ENCODE data around the gene RTF1.
"Not testable (repeated sequence)": the region's sequence is repeated elsewhere in the genome, so short reads cannot be mapped to it uniquely, and the experiment has no call there.

Gene RTF1

GRCh38 chr15:41416742-41417417, at the start of gene RTF1:
Gene RTF1 (plus strand): TSS chr15:41417095. CDS start chr15:41417116, 21 bp downstream.
- DNase-seq (ENCODE audit: low spot score), result peak; percentile 99

- peak; percentile 50 for DNase-seq (ENCODE audit: low spot score)
These were observed 49.5 kb upstream of the RTF1 start for GRCh38 chr15:41367418-41367817.

- DNase-seq (ENCODE audit: low spot score), result no peak
These were observed 38.9 kb upstream of the RTF1 start for GRCh38 chr15:41377978-41378377.

DNA sequence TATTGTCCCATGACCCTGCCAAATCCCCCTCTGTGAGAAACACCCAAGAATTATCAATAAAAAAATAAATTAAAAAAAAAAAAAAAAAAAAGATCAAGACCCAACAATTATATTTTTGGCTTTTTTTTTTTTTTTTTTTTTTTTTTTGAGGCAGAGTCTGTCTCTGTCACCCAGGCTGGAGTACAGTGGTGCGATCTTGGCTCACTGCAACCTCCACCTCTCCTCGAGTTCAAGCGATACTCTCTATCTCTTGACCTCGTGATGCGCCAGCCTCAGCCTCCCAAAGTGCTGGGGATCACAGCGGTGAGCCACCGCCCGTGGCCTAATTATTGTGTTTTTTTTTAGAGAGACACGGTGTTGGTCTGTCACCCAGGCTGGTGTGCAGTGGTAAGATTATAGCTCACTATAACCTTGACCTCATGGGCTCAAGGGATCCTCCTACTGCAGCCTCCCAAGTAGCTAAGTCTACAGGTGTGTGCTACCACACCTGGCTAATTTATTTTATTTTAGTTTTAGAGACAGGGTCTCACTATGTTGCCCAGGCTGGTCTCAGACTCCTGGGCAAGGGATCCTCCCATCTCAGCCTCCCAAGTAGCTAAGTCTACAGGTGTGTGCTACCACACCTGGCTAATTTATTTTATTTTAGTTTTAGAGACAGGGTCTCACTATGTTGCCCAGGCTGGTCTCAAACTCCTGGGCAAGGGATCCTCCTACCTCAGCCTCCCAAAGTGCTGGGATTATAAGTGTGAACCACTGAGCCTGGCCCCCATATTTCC, 32.7 kb upstream of the RTF1 start:
- DNase-seq (ENCODE audit: low spot score), result not testable (repeated sequence)

GRCh38 chr15:41387646-41388045, 29.2 kb upstream of the RTF1 start:
- DNase-seq (ENCODE audit: low spot score), result no peak

- no peak for DNase-seq (ENCODE audit: low spot score)
These were observed 24.2 kb upstream of the RTF1 start for GRCh38 chr15:41392659-41393058.

DNA sequence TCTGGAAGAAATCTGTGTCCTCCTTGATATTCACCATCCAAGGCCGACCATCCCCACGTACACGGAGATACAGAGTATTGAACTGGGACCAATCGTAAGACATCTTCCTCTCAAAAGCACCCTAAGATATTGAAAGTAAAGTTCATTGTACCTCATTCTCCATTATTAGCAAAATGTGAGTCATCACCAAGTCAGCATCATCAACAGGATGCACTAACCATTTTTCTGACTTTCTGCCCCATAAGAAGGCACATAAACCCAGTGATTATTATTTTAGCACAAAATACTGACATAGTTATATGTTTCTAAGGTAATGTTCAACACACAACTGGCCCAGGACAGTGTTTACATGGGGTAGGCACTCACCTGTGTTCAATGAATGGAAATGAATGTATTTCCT, 22.0 kb upstream of the RTF1 start:
- no peak for DNase-seq (ENCODE audit: low spot score)

- DNase-seq (ENCODE audit: low spot score), result no peak
These were observed 20.8 kb upstream of the RTF1 start for GRCh38 chr15:41396111-41396510.

GRCh38 chr15:41401904-41402267, 15.0 kb upstream of the RTF1 start:
- DNase-seq (ENCODE audit: low spot score), result no peak

DNA sequence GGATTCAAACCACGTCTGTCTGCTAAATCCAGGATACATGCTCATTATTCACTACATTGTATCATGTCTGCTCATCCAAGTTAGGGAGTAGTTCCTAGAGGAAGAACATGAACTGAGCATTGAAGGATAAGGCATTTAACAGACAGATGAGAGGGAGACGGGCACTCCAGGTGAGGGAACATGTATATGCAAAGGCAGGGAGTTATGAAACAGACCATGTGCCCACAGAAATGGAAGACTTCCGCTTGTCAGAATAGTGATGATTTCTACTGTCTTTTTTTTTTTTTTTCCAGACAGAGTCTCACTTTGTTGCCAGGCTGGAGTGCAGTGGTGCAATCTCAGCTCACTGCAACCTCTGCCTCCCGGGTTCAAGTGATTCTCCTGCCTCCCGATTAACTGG, 9.6 kb upstream of the RTF1 start:
- no peak for DNase-seq (ENCODE audit: low spot score)

GRCh38 chr15:41408234-41408641, 8.7 kb upstream of the RTF1 start:
- DNase-seq (ENCODE audit: low spot score), result peak; percentile 58

- no peak for DNase-seq (ENCODE audit: low spot score)
These were observed 5.9 kb upstream of the RTF1 start for GRCh38 chr15:41411031-41411430.

DNA sequence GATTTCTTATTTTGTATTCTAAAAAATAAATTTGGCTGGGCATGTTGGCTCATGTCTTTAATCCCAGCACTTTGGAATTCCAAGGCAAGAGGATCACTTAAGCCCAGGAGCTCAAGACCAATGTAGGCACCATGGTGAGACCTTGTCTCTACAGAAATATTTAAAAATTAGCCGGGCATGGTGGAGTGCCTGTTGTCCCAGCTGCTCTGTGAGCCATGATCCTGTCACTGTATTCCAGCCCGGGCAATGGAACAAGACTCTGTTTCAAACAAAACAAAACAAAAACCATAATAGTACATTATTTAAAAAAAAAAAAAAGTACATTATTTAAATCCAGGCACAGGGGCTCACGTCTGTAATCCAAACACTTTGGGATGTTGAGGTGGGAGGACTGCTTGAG, 5.5 kb upstream of the RTF1 start:
- no peak for DNase-seq (ENCODE audit: low spot score)

- DNase-seq (ENCODE audit: low spot score), result no peak
These were observed 660 bp upstream of the RTF1 start for GRCh38 chr15:41416128-41416741.

- peak; percentile 77 for DNase-seq (ENCODE audit: low spot score)
These were observed 712 bp downstream of the RTF1 start for GRCh38 chr15:41417418-41418195.

DNA sequence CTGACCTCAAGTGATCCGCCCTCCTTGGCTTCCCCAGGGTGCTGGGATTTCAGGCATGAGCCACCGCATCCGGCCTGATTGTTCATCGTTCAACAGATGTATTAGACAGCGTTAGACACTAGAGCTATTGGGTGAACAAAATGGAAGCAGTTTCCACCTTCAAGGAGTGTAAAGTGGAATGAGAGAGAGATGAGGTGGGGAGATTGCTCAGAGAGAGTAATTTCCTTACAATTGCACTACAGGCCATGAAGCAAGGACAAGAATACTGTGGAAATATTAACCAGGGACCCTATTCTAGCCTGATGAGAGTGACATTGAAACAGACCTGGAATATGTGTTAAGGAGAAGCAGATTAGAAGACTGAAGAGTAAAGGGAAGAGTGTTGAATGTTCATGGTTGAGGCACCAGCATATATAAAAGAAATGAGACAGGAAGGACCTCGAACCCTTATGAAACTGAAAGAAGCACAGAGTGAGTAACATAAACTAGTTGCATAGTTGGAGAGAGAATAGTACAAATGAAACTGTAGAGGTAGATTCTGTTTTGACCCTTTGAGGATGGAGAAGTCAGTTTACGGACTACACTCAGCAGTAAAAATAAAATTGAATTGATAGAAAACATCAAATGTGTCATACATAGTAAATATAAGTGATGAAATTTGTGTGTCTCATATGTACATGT, 7.2 kb downstream of the RTF1 start:
- no peak for DNase-seq (ENCODE audit: low spot score)

- DNase-seq (ENCODE audit: low spot score), result no peak
These were observed 7.9 kb downstream of the RTF1 start for GRCh38 chr15:41424809-41425208.

- DNase-seq (ENCODE audit: low spot score), result not testable (repeated sequence)
These were observed 9.0 kb downstream of the RTF1 start for GRCh38 chr15:41425907-41426306.

GRCh38 chr15:41429003-41429890, 12.4 kb downstream of the RTF1 start:
- no peak for DNase-seq (ENCODE audit: low spot score)

DNA sequence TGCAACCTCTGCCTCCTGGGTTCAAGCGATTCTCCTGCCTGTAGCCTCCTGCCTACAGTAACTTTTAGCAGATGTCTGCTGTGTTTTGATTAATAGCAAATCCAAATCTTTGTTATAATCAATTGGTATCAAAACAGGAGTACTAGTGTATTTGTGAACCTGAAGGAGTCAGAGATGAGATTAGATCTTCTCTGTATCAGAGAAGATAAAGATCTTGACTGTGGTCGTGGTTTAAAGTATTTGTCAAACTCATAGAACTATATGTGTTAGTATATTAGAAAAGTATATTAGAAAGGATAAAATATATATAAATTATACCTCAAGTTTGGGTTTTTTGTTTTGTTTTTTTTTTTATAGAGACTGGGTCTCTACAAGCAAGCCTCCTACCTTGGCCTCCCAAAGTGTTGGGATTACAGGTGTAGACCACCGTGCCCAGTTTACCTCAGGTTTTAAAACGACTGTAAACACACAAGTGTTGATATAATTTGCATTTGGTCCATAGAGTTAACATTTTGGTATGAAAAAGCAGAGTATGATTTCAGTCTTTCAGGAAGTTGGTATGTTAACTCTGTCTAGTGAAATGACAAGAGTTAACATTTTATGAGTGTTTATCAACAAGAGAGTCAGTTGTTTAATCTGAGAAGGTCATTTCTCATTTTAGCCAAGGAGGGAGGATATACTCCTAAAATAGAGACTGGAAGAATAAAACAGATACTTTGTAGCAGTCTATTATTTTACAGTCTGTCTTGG, 18.3 kb downstream of the RTF1 start:
- no peak for DNase-seq (ENCODE audit: low spot score)
